DMS79 (cell line): ENCODE results near the gene PRICKLE2.
"Not testable (repeated sequence)": the region's sequence is repeated elsewhere in the genome, so short reads cannot be mapped to it uniquely, and the experiment has no call there.

Source experiments
- DNase-seq: peaks from one replicate; lab custom pipeline; 2025; lab: John Stamatoyannopoulos, UW

PRICKLE2 gene

DNA sequence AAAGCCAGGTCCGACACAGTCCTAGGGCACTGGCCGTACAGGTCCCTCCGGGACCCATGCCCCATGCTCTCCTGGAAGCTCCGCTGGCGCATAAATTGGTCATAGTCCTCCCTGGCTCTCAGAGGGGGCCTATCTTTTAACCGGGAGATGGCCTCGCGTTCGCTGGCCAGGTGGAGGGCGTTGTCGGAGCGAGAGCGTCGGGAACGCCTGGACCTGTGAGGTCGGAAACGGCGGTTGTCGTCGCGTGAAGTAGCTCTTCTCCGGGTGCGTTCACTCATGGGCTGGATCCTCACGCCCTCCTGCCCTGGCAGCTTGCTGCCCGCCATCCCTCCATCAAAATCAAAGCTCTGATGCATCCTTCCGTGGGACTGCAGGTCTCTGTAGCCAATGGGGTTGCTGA lies 126.0 kb downstream of the PRICKLE2 start:
- DNase-seq = no peak

DNA sequence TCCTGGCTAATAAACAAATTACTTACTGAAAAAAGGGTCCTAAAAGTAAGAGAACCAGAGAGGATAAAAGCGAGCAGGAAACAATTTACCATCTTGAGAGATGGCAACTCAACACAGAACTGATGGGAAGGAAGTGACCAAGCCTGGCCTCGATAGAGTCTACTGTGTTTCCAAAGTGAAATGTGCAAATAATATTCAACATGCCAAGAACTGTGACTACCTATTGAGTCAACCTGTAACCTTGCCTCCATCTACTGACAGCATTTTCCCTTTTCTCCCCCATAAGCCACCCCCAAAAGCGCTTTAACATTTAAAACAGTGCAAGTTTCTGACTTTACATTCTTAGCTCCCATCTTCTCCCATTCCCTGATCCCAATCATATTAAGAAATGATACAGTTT lies 126.6 kb downstream of the PRICKLE2 start:
- no peak for DNase-seq

DNA sequence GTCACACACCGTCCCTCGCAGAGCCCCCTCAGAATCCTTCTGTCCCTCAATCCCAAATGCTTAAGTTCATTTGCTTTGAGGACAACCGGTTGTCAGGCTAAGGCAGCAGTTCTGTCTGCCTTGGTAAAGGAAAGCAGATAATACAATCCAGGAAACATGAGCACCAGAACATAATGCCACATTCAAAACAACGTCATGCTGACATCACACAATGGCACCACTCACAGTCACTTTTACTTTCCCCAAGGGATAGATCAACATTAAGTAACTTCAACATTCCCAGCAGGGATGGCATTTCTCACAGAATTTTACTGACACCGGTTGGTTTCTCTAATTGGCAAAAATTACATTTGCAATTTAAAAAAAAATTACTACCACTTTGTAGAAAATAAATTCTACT lies 127.3 kb downstream of the PRICKLE2 start:
- DNase-seq = no peak

DNA sequence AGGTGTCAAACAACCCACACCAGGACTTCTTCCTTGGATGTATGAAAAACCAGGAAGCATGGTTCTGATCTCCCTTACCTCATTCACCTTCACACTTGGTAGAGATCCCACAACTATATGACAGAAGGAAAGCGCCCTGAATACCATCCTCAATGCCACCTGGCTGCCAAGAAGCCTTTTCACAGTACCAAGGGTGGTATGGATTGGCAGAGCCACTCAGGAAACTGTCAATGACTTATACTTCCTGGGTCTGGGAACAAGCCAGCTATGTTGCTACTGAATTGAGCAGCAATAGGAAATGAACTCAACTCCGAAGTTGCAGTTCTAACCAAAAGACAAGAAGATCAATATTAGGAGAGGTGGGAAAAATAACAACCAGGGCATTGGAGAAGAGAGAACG lies 129.5 kb downstream of the PRICKLE2 start:
- DNase-seq = no peak

DNA sequence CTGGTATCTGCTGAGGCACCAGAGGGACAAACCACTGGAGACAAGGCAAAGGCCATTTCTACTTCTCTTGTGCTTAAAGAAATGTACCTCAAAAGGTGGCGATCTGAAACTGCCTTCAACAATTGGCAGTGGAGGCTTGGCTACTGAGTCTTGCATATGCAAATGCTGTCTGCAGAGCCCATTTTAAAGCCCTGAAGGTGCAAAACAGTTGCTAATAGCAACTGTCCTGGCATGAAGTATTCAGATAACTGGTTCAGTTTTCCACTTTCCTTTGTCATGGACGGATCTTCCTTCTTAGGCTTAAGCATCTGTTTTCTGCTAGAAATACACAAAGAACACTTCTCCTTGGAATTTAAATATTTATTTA lies 130.6 kb downstream of the PRICKLE2 start:
- DNase-seq = no peak

DNA sequence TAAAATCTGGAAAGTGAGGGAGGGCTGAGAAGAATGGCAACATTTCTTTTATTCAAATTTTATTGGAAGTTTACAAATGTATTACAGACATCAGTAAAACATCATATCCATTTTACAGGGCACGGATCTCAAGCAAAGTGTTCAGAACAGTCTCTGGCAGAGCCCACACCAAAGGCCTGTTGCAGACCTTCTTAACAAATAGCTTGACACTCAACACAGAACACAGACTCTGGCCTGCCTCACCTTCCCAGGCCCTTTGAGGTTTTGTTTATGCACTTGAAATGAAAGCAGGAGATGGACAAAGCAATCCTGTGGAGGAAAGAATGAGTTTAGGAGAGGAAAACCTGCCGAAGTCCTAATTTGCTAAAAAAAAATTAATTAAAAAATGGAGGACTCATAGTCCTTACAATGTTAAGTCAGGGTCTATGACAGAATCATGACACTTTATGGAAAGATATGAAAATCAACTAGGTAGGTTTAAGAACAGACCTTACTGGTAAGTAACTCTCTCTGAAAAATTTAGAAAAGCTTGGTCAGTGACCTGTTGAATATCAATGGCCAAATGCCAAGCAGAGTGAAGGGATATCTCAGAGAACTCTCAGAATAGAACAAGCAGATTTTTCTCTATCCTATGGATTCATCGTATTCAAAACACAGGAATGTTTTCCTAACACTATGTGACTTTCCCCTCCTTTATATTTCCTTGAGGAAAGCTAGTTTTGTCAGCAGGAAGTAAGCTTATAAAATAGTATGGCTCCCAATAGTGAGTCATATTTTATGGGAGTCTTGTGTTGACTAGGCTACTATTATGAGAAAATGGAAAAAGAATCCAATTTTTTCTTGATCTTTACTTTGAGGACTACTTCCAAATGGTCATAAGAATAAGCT lies 131.2 kb downstream of the PRICKLE2 start:
- DNase-seq = no peak

DNA sequence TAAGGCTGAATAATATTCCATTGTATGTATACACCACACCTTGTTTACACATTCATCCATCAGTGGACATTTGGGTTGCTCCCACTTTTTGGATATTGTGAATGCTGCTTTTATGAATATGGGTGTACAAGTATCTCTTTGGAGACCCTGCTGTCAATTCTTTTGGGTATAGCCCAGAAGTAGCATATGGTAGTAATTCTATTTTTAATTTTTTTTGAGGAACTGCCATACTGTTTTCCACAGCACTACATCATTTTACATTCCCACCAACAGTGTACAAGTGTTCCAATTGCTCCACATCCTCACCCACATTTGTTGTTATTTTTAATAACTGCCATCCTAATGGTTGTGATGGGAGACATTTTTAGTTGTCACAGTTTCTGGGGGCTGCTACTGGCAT lies 132.1 kb downstream of the PRICKLE2 start:
- DNase-seq = no peak

DNA sequence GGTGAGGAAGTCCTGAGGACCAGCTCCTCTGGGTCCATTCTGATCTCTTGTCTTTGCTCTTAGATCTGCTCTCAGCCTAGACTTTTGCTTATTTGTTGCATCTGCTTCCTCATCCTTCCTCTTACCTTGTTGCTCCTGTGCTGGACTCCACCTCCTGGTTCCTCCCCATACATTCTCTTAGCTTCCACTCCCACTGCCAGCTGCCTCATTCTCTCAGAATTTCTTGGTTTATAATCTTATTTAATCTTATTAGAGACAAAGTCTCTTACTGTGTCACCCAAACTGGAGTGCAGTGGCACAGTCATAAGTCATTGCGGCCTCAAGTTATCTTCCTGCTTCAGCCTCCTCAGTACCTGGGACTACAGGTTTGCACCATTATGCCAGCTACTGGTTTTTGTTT lies 133.8 kb downstream of the PRICKLE2 start:
- DNase-seq = no peak

DNA sequence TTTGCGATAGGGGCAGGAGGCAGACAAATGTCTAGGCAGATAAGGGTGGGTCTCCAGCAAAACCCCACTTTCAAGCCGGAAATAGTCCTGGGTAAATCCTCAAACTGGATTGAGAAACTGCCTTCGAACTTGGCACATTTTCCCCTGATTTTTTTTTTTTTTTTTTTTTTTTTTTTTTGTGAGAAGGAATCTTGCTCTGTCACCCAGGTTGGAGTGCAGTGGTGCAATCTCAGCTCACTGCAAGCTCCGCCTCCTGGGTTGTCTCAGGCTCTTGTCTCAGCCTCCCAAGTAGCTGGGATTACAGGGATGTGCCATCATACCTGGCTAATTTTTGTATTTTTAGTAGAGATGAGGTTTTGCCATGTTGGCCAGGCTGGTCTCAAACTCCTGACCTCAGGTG lies 135.9 kb downstream of the PRICKLE2 start:
- not testable (repeated sequence) for DNase-seq

DNA sequence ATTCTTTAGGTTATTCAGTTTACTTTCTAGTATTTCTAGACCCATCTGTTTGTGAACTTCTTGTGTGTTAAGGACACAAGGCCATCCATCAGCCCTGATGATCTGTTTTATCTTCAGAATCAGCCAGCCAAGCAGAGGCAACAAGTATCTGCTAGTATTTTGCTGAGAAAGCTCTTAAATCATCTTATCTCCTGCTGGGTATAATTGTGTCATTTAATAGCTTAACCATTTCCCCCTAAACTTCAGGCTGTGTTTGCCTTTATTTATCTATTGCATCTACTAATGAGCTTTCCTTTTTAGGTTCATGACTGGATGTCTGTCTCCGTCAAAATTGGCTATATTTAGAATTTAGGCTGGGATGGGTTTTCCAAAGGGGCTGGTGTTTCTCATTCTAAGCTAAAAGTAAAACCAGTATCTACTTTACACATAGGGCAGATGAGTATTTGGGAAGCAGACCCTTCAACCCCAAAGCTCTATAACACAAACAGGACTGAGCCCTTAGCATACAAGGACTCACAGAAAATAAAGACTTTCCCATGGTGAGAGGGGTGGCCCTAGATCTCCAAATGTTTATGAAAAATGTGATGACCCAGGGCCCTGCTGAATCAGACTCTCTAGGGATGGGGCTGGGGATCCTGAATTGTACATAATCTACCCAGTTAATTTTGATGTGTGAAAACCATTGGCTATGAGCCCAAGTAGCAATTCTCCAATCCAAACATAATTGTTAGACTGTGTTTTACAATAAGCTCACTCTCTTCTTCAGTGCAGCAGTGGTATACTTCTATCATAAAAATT lies 136.7 kb downstream of the PRICKLE2 start:
- no peak for DNase-seq

DNA sequence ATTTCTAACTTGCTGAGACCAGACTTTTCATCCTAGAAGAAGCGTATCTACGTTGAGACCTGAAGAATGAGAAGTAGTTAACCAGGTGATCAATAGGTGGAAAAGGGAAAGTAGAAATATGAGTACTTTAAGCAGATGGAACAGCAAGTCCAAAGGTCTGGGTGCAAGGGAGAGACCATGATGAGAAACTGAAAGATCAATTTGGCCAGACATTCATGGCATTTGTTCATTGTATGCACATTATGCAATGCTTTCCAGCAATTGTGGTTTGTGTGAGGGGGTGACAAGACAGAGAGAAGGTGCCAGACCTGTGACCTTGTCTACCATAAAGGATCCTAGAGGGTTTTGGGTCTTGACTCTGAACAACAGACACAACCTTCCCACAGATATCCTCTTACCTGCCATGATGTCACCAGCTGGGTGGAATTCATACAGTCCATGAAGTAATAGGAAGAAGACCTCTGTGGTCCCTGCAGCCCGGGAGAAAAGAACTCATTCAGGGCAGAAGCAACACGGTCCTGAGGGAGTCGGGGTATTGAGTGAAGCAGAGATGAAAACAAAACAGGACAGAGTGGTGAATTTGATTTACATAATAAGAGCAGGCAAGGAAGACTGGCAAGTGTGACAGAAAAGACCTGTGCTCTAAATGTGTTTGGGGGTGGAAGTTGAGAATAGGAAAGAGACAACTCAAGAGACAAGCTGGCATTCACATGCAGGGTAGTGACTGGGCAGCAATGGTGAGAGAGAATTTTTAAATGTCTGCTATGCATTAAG lies 138.6 kb downstream of the PRICKLE2 start:
- no peak for DNase-seq

DNA sequence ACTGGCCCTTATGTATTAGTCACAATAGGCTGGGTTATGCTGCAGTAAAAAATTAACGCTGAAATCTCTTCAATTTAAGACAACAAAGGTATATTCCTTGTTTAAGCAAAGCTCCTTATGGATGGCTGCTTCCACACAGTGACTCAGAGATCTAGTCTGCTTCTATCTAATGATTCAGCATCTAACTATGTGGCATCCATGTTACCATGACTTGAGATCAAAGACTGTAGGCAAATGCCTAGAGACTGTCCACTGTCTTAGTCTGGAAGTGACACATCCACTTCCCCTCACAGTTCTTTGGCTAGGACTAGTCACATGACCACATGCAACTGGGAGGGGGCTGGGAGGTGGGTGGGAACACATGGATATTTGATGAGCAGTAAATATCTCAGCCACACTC lies 140.6 kb downstream of the PRICKLE2 start:
- no peak for DNase-seq

DNA sequence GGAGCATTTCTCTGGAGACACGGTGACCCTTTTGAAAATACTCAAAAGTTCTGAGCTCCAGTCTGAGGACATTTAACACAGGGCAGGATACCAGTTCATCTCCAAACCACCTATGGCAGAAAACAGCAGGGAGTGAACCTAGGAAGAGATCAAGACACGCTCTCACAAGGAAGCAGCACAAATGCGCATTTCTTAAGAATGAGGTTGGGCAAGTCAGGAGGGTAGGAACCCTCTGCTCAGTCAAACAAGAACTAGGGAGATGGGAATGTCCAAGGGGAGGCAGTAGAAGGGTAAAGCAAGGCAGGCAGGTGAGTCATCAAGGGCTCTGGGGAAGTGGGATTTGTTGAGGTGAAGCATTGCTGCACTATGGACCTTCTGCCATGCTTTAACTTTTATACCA lies 141.7 kb downstream of the PRICKLE2 start:
- DNase-seq = no peak

DNA sequence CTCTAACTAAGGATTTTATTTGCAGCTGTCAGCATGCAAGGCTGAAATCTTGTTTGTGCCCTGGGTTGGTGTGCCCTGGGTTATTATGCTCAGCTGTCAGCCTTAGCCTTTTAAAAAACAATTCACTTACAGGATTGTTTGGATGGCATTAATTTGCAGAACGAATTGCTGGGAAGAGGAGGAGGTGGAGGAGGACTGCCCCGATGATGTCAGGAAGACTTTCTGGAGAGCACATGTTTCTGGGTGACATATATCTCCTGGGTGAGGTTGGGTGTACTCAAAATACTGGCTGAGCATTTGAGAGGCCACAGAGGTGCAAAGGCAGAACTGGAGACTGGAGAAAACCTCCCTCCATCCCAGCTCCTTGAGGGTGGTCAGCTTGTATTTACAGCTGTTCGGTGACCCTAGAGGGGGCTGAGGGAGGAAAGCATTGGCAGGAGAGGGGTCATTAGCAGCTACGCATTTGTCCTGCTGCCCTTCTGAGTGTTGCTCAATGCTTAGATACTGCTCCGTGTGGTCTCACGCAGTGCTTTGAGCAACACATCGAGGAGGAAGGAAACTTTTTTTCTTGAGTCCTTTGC lies 142.2 kb downstream of the PRICKLE2 start:
- no peak for DNase-seq

DNA sequence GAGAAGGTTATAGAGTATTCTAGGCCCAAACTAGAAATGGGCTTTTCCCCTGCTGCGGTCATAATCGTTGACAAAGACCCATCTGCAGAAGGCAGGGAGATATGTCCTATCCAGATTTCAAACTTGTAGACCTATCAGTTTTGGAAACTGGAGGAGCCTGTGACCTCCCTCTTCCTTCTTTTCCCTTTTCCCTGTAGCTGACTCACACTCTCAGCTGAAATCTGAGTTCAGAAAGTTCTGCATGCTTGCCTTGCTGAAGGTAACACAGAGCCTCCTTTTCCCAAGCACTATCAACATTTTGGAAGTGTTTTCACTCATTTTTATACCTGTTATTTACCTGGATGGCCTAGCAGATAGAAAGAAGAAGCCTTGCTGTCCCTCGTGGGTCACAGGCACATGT lies 142.9 kb downstream of the PRICKLE2 start:
- DNase-seq = no peak

DNA sequence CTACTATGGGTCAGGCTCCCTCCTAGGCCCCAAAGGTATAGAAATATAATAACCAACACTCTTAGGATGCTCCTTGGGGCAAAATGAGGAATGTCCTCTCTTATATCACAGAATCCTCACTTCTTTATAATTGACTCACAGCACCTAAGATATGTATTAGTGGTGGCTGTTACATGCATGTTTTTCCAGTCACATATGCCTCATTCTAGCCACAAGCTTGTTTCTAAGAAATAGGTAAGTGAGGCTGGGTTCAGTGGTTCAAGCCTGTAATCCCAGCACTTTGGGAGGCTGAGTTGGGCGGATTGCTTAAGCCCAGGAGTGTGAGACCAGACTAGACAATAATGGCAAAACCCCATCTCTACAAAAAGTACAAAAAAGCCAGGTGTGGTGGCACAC lies 144.0 kb downstream of the PRICKLE2 start:
- no peak for DNase-seq

DNA sequence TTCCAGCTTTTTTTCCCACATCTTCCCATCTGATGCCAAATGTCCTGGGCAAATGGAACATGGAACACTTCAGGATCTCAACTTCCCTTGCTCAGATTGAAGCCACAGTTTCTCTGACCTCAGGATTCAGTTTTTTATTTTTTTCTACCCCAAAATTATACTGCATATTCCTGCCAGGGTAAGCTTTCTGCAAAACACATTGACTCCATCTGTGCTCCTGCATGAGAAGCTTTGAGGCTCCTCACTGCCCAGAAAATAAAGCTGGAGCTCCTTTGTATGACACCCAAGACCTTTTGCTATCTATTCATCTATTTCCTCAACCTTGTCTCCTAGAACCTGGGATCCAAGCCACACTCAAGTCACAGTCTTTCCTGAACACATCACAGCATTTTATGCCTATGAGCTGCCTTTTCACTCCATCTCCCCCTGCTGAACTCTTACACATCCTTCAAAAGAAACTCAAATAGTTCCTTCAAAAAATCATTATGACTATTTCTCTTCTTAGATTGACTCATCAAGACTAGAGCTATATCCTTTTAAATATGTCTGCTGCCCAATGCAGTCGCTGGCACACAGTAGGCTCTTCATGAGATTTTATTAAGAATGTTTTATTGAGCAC lies 144.5 kb downstream of the PRICKLE2 start:
- no peak for DNase-seq

DNA sequence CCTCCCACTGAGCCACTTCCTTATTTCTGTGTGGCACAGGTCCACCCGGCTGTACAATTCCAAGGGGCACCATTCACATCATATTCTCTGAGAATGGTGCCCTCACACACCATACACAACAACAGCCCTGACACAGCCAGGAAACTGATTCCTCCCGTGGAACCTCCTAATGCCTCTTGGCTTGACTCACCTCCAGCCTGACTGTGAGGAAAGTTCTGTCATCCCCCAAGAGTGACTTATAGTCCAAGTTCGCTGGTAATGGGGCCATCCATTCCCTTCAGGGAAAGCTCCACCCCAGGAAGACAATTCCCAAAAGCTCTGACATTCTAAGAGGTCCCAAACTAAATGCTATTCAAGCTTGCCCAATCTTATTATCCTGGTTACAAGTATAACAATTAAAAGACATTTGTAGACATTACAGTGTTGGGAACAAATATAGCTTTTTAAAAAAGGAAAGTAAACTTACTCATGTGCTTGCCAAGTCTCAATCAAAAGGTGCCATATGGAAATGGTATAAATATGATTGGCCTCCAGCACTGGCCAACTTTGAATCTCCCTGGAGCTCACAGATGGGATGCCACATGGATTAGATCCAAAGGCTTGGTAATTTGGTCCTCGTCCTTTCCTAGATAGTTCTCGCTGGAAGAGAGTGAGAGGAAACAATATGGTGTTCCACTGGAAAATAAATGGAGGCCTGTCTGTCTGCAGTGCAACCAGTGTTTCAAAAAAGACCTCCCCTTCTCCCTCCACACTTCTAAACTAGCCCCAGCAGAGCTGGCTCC lies 145.7 kb downstream of the PRICKLE2 start:
- no peak for DNase-seq

DNA sequence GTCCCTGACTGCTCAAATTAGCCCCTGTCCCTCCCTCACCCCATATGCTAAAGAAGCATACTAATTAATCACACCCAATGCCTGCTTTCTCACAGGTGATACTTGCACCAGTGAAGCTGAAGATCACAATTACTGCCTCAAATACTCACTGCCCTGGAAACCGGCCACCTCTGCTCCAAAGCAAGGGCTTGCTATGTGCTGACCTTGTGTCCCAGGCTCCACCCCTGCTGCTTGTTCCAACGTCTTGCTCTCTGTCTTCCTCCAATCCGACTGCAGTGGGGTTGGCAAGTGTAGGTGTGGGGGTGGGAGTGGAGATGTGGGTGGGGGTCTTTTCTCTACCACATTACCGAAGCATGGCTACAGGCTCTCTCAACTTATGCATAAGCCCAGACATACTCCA lies 146.3 kb downstream of the PRICKLE2 start:
- DNase-seq = no peak

DNA sequence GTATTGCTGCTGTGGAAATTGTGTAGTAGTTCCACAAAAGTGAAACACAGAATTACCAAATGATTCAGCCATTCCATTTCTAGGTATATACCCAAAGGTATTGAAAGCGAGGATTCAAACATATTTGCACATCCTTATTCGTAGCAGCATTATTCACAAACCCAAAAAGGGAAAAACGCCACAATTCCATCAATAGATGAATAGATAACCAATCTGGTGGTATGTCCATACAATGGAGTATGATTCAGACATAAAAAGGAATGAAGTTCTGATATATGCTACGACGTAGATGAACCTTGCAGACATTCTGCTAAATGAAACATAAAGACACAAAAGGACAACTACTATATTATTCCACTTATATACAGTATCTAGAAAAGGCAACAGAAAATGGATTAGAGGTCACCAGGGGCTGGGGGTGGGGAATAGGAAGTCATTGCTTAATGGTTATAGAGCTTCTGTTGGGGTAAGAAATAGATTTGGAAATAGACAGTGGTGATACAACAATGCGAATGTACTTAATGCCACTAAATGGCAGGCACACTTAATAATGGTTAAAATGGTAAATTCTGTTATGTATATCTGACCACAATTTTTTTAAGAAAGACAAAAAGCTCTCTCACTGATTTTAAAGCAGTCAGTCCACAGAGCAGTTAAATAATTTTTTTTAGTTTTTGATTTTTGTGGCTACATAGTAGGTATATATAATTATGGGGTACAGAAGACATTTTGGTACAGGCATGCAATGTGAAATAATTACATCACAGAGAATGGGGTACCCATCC lies 150.2 kb downstream of the PRICKLE2 start:
- DNase-seq = no peak
